Muscle layer of duodenum (tissue), 2 donors: ENCODE measurements around the gene RNF130.
"Not testable (repeated sequence)": the region's sequence is repeated elsewhere in the genome, so short reads cannot be mapped to it uniquely, and the experiment has no call there.

Experiments
- H3K27ac ChIP-seq: one replicate; pipeline ENCODE4 v1.7.0; 2013; ENCODE audit warnings: mild to moderate bottlenecking, low read length
- H3K27me3 ChIP-seq: one replicate; pipeline ENCODE4 v1.7.0; 2013; ENCODE audit warnings: low read depth, mild to moderate bottlenecking, control low read depth, low read length
- H3K36me3 ChIP-seq, 2 donors: one replicate each; pipeline ENCODE4 v1.7.0; 2013; ENCODE audit warnings: low read length in 2 of 2, control low read depth in 1 of 2, mild to moderate bottlenecking in 1 of 2; ENCODE audit not compliant: insufficient read depth in 2 of 2, control insufficient read depth in 1 of 2
- H3K4me1 ChIP-seq, 2 donors: one replicate each; pipeline ENCODE4 v1.7.0; 2013; ENCODE audit warnings: low read length in 2 of 2, mild to moderate bottlenecking in 2 of 2, control low read depth in 1 of 2, moderate library complexity in 1 of 2; ENCODE audit not compliant: insufficient read depth in 2 of 2, control insufficient read depth in 1 of 2
- H3K4me3 ChIP-seq, 2 donors: one replicate each; pipeline ENCODE4 v1.7.0; 2013; ENCODE audit warnings: low read length in 2 of 2, low read depth in 1 of 2, mild to moderate bottlenecking in 1 of 2
- H3K9me3 ChIP-seq, 2 donors: one replicate each; pipeline ENCODE4 v1.7.0; 2013; ENCODE audit warnings: low read length in 2 of 2, control low read depth in 1 of 2, mild to moderate bottlenecking in 1 of 2; ENCODE audit not compliant: control insufficient read depth in 1 of 2
- donor health status: healthy.

Gene RNF130

DNA sequence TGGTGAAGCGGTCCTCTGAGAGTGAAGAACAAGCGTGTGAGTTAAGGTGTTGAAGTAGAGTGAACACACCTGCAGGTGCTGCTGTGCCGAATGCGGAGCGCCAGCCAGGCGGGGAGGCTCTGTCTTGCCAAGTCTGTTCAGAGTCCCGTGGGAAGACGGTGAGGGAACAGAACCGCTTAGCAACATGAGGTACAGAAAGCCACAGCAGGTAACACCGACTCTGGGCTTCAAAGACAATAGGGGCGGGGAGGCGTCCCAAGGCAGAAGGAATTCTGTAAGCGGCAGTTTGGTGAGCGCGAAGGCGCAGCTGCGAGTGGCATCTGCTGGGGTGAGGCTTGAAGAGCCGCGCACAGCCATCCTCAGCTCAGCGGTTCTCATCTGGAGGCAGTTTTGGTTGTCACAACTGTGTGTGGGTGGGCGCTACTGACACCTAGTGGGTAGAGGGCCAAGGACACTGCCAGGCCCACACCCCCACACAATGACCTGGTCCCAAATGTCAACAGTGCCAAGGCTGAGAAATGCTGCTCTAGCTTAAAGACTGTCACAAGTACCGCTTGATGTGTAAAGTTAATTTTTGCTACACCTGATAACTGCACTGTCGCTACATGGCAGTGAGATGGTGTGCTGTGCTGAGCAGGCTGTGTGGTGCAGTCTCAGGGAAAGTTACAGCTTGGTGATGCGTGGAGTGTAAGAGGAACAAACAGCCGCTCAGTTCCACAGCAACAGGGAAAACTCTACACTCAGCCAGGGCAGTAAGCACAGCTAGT, 96.4 kb downstream of the RNF130 start:
- Histone ChIP-seq H3K4me1 (no peaks in the 10 kb centered on the region), H3K36me3 (peaks cover 37 to 45% of the 10 kb centered on the region in 2 donors), H3K4me3 (no peak overlapping the region), H3K9me3 (no peaks in the 10 kb centered on the region), H3K27me3 (no peaks in the 10 kb centered on the region), H3K27ac (no peak overlapping the region)

DNA sequence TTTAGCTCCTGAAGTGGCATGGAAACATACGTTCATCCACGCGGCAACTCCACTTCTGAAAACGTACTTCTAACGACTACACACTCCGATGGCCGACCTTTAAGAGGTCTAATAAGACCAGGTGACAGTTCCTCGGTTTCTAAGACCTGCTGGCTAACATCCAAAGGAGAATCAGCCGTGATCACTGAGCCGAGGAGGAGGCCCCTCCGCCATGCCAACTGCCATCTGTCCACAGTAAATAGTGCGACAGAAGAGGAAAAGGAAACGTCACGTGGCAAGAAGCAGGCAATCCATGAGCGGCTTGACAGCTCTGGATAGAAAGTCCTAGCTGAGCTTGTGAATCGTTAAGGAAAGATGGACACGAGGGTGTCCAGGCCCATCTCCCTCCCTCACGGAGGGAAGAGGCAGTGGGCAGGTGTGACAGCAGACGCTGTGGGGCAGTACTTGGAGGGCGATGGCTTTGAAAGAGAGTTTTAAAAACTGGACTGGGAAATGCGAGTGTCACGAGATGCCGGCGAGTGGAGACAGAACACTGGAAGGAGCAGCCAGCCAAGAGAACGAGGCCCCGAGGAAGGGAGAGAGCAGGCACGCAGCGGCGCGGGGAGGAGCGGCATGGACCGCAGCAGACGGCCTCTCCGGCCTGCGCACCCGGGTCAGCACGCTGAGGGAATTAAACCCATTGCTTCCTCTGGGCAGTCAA, 97.2 kb downstream of the RNF130 start:
- no peaks in the 10 kb centered on the region for H3K27me3 ChIP-seq
- H3K36me3 ChIP-seq, result peaks cover 33 to 47% of the 10 kb centered on the region in 2 donors
- H3K27ac ChIP-seq, result no peak overlapping the region
- H3K4me3 ChIP-seq, result no peak overlapping the region
- H3K9me3 ChIP-seq, result no peaks in the 10 kb centered on the region
- no peaks in the 10 kb centered on the region for H3K4me1 ChIP-seq

DNA sequence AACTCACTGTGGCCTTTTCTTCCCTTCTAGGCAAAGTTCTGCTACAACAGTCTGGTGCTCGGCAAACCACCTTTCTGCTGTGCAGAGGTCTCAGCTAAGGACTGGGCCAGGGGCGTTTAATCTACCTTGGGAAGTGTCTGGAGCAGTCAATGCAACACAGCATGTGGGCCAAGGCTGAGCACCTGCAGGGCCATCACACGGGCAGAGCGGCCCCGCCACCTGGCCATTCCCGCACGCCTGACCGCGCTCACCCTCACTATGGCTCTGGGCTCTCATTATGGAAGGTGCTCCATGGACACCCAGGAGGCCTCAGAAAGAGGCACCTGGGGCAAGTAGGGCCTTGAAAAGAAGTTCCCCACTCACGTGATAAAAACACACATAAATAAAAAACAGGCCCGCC, 98.2 kb downstream of the RNF130 start:
- no peaks in the 10 kb centered on the region for H3K27me3 ChIP-seq
- no peak overlapping the region for H3K4me3 ChIP-seq
- no peaks in the 10 kb centered on the region for H3K4me1 ChIP-seq
- H3K36me3 ChIP-seq, result peaks cover 33 to 44% of the 10 kb centered on the region in 2 donors
- no peaks in the 10 kb centered on the region for H3K9me3 ChIP-seq
- H3K27ac ChIP-seq, result no peak overlapping the region

DNA sequence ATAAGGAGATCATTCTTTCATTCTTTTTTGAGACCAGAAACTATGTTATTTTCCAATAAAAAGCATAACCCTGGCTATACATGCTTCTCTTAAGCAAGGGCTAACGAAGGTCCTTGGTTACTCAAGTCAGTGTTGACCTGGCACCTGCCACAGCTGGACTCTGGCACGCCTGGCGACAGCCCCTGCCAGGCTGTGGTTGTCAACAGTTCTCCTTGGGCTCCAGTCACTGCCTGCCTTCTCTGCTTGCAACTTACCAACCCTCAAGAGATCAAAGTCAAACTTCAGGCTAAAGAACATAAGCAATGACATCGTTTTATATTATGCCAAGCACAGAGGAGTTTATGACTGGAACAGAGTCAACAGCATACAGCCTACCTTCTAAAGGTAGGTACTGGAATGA, 102.4 kb downstream of the RNF130 start:
- H3K36me3 ChIP-seq, result peaks cover 21 to 39% of the 10 kb centered on the region in 2 donors
- no peaks in the 10 kb centered on the region for H3K27me3 ChIP-seq
- H3K4me3 ChIP-seq, result no peak overlapping the region
- no peaks in the 10 kb centered on the region for H3K4me1 ChIP-seq
- no peaks in the 10 kb centered on the region for H3K9me3 ChIP-seq
- no peak overlapping the region for H3K27ac ChIP-seq

DNA sequence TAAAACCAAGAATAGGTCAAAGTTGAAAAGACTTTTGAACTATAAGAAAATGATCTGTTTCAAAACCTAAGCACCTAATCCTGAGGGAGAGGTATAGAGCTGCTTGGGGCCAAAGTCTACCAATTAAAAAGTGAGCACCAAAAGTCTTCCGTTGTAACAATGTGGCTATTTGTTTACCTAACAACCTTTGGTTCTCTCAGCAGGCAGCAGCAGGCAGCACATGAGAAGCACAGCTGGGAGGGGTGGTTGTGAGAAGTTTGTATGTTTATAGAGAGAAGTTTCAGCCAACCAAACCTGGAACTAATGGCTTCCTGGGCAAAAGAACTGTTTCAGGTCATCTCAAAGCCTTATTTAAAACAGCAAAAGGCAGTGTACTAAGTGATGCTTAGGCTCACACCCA, 104.1 kb downstream of the RNF130 start:
- Histone ChIP-seq H3K9me3 (no peaks in the 10 kb centered on the region), H3K4me1 (no peaks in the 10 kb centered on the region), H3K4me3 (no peak overlapping the region), H3K36me3 (peaks cover 30 to 49% of the 10 kb centered on the region in 2 donors), H3K27me3 (no peaks in the 10 kb centered on the region), H3K27ac (no peak overlapping the region)

DNA sequence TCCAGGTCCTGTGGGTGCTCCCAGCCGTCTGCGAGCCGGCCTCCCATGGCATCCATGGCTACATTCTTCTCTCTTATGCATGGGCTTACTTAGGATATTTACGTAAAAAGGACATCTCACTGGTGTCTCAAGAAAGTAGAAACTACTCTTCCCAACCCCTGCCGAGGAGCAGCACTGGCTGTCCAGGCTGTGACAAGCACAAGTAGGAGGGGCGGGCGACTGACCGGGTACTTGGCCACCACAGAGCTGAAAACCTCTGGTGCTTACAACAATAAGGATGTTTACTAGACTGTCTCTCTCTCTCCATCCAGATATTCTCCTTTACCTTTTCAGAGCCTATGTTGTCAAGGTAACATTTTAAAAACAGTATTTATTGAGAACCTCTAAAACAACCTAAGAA, 107.5 kb downstream of the RNF130 start:
- no peaks in the 10 kb centered on the region for H3K27me3 ChIP-seq
- H3K27ac ChIP-seq, result no peak overlapping the region
- no peaks in the 10 kb centered on the region for H3K9me3 ChIP-seq
- H3K4me3 ChIP-seq, result no peak overlapping the region
- H3K36me3 ChIP-seq, result peaks cover 39 to 51% of the 10 kb centered on the region in 2 donors
- H3K4me1 ChIP-seq, result no peaks in the 10 kb centered on the region

DNA sequence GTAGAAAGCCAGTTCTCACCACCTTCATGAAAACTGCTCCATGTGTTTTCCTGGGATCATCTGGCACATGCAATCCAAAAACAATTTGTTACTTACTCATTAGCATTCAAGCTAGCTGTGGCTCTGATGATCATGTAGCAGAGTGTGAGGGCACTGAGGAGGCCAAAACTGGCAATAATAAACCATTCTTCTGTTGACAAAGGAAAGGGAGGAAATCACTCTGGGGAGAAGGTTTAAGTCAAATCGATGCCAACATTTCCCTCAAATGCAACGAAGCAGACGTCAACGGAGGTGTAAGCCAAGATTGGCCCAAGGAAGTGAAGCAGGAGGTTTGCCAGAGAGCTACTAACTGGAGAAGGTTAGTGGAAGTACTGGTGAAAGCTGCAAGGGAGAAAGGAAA, 108.2 kb downstream of the RNF130 start:
- Histone ChIP-seq H3K9me3 (no peaks in the 10 kb centered on the region), H3K4me1 (no peaks in the 10 kb centered on the region), H3K27ac (no peak overlapping the region)

DNA sequence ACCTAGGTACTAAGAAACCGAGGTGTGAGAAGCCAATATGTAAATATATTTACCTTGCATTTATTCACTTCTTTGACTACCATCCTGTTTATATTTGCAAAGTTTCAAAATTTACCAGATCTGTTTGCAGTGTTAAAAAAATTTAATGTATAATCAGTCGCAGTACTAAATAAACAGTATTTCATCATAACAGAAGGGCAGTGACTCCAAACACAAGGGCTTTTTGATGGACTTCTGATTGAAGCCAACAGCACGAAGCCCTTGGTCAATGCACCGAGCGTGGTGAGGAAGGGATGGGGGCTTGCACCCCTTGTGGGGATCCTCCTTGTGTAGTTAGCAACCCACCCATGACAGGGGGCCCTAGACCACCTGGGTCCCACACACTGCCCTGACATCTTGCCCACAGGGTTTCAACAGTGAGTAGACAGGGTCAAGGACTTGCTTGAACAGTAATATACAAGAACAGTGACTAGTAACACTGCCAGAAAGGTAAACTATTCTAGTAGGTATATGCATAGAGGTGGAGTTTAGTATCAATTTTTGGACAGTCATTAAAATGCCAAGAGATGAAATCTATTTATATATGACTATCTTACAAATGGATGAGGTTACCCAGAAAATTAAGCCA, 111.2 kb downstream of the RNF130 start:
- no peaks in the 10 kb centered on the region for H3K4me1 ChIP-seq
- no peaks in the 10 kb centered on the region for H3K9me3 ChIP-seq
- H3K27me3 ChIP-seq, result no peaks in the 10 kb centered on the region
- H3K27ac ChIP-seq, result no peak overlapping the region
- H3K36me3 ChIP-seq, result peaks cover 25 to 28% of the 10 kb centered on the region in 2 donors
- H3K4me3 ChIP-seq, result no peak overlapping the region

More for the DNA sequence above, 108.2 kb downstream of the RNF130 start:
- H3K4me3 ChIP-seq, result no peak overlapping the region
- peaks cover 34 to 49% of the 10 kb centered on the region in 2 donors for H3K36me3 ChIP-seq
- no peaks in the 10 kb centered on the region for H3K27me3 ChIP-seq

DNA sequence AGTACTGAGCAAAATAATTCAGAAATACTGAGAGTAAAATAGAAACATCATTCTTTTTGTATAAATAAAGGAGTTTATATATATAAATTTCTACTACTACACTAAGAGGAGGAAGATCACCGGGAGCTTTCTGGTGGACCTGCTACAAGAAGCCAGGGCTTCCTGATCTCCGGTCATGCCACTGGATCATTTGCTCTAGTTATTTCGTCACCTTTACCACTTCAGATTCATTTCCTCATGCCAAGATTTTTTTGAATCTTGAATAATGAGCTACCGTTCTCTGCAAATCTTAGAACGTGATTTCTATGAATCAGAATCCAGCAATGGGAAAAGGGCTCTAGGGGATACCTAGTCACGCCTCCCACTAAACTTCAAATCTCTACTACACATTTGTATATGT, 111.9 kb downstream of the RNF130 start:
- H3K27ac ChIP-seq, result no peak overlapping the region

DNA sequence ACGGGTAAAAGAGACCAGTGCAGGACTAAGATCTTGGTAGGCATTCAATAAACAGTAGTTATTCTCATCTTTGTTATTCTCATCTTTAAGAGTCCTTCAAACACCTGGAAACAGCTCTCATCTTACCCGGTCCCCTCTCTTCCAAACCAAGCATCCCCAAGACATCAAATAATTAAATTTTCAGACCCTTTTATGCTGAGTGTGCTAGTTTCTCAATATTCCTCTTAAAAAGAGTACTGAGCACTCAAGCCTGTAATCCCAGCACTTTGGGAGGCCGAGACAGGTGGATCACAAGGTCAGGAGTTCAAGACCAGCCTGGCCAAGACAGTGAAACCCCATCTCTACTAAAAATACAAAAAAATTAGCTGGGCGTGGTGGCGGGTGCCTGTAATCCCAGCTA, 112.4 kb downstream of the RNF130 start:
- H3K27me3 ChIP-seq, H3K4me3 ChIP-seq, H3K9me3 ChIP-seq, H3K27ac ChIP-seq, H3K4me1 ChIP-seq: not testable (repeated sequence)
- peaks cover 29 to 37% of the 10 kb centered on the region in 2 donors for H3K36me3 ChIP-seq

More for the DNA sequence above, 111.9 kb downstream of the RNF130 start:
- Histone ChIP-seq H3K36me3 (peaks cover 29 to 33% of the 10 kb centered on the region in 2 donors), H3K9me3 (no peaks in the 10 kb centered on the region), H3K27me3 (no peaks in the 10 kb centered on the region), H3K4me1 (no peaks in the 10 kb centered on the region), H3K4me3 (no peak overlapping the region)

DNA sequence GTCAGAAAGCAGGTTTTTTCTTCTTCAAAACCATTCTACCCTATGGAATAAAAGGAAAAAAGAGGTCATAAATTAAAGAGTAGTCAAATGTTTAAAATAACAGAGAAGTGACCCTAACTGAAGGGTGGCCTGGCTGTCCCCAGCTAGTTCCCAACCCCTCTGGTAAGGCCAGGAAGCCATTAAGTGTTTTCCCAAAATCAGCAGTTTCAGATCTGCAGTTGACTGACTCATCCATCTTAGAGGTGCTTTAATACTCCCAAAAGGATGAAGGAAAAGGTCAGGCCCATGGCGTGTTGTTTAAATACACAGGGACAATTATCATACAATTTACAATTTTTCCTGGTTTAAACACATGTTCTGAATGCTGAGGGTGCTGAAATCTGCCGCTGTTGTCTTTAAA, 115.9 kb downstream of the RNF130 start:
- Histone ChIP-seq H3K4me1 (no peaks in the 10 kb centered on the region), H3K36me3 (peaks cover 4 to 14% of the 10 kb centered on the region in 2 donors), H3K4me3 (no peak overlapping the region), H3K27ac (no peak overlapping the region), H3K9me3 (no peaks in the 10 kb centered on the region), H3K27me3 (no peaks in the 10 kb centered on the region)
